UCSD-AML1 (cell line): ENCODE measurements around the gene STARD5.
"Not testable (repeated sequence)": the region's sequence is repeated elsewhere in the genome, so short reads cannot be mapped to it uniquely, and the experiment has no call there.

Source experiments
- DNase-seq: peaks from one replicate; lab custom pipeline; 2025; ENCODE audit not compliant: unreplicated experiment; lab: John Stamatoyannopoulos, UW

Gene STARD5

DNA sequence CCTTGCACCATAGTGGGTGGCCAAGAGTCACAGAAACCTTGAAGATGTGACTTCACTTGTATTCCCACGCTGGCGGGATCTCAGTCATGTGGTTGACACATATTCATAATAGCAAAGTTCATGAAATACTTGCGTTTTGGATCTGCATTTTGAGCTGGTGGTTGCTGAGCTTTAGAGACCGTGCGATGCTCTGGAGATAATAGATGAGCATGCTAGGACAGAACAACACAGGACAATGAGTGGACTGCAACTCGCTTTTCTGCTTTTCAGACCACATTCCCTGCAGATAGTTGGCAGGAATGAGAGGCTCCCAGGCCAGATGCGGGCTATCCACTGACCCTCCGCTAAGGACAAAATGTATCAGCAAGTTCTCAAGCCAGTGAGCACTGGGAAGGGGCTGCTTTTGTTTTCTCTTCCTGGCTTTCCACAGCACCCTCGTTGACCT is 13.8 kb upstream of the STARD5 start:
- no peak for DNase-seq

- DNase-seq = no peak
Measured at GRCh38 chr15:81337241-81337640, 13.3 kb upstream of the STARD5 start.

GRCh38 chr15:81336568-81336967 is 12.6 kb upstream of the STARD5 start:
- DNase-seq = no peak

- DNase-seq = no peak
Measured at GRCh38 chr15:81335631-81336030, 11.7 kb upstream of the STARD5 start.

- DNase-seq = no peak
Measured at GRCh38 chr15:81334768-81335435, 11.0 kb upstream of the STARD5 start.

DNA sequence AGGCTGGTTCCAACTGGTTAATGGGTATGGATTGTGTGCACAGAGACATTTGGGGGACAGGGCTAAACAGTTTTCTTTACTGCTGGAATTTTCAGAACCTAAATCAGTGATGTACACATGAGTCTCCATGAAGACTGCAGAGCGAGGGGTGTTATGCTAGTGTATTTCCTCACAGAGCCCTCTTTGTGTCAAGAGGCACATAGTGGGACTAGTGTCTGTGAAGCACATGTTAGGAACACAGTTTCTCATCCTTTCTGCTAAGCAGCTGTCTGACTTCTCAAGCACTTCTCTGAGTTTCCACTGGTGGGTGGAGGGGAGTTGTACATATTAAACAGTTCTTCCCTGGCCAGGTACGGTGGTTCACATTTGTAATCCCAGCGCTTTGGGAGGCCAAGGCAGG is 9.4 kb upstream of the STARD5 start:
- no peak for DNase-seq

- no peak for DNase-seq
Measured at GRCh38 chr15:81332326-81332725, 8.4 kb upstream of the STARD5 start.

DNA sequence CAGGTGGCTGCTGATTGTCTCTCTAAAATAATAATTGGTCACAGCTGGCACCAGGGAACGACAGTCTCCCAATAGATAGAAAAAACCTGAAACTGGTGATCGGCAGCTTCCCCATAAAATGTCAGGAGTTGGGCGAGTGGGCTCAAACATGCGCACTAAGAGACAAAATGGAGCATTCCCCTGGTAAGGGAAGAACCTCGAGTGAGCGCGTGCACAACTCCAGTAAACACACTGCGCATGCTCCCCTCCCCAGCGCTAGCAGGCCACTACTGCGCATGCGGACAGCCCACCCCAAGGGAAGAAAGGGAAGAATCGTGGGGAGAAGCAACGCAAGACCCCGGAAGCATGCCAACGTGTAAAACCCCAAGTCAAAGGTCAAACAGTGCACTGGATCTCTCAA is 7.7 kb upstream of the STARD5 start:
- DNase-seq = no peak

- not testable (repeated sequence) for DNase-seq
Measured at GRCh38 chr15:81331141-81331540, 7.2 kb upstream of the STARD5 start.

DNA sequence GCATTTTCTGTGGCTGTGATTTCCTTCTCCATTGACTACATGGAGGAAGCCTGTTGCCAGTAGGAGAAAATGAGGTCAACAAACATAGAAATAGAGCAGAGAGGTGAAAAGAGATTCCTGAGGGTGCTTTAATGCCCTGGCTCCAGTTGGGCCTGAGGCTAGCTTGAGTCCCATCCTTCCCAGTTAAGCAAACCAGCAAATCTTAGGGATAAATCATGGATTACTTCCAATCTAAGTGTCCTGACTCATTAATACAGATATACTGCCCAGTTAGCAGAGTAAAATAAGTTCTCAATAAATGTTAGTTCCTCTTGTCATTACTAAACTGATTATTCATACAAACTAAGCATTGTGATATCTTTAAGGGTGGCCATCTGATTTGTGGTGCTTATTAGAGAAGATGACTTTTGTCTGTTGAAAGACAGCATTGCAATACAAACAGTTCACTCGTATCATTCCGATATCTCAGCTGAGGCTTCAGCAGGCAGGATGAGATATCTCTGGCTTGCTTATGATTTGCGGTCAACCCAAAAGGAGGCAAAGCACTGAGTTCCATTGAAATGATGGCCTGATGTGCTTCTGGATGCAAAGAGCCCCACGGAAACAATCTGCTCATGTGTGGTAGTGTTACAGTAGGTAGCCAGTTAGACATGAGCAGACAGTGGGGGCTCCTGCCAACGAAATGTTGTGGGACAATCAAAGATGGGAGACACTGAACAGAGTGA is 6.6 kb upstream of the STARD5 start:
- no peak for DNase-seq

- no peak for DNase-seq
Measured at GRCh38 chr15:81329446-81329845, 5.5 kb upstream of the STARD5 start.

DNA sequence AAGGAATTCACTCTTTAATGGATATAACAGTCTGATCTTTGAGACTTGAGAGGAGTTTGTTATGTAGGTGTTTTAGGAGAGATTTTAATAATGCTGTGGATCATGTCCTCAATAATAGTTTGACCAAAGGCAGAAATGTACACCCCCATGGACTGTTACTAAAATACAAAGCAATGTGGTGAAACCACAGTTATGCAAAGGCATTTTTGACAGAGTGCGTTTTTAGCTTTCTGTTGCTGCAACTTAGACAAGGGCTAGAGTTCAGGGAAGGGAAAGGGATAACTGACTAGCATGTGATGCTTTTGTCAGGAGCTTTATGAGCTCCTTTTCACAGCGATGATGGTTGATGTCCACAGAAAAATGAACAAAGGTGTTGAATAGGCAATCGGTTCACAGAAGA is 3.6 kb upstream of the STARD5 start:
- DNase-seq = no peak

GRCh38 chr15:81326466-81327212 is 2.7 kb upstream of the STARD5 start:
- no peak for DNase-seq

- no peak for DNase-seq
Measured at GRCh38 chr15:81323559-81323943, 390 bp downstream of the STARD5 start.

- DNase-seq = no peak
Measured at GRCh38 chr15:81322676-81323253, 1.2 kb downstream of the STARD5 start.

GRCh38 chr15:81321667-81322066 is 2.3 kb downstream of the STARD5 start:
- DNase-seq = no peak

DNA sequence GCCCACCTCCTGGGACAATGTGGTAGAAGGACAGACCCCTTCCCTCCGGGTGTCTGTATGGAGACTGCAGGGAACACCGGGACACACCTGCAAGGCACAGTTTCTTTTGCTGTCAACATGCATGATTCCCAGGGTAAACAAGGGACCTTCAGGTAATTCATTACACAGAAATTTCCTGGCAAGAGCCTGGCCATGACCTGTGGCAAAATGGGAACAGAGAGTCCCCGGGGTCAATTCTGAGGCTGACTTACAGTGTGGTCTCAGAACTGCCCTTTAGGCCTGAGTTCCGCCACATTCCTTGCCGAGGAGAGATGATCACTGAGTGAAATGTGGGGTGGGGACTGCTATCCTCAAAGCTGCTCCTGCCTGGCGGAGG is 6.3 kb downstream of the STARD5 start:
- no peak for DNase-seq

DNA sequence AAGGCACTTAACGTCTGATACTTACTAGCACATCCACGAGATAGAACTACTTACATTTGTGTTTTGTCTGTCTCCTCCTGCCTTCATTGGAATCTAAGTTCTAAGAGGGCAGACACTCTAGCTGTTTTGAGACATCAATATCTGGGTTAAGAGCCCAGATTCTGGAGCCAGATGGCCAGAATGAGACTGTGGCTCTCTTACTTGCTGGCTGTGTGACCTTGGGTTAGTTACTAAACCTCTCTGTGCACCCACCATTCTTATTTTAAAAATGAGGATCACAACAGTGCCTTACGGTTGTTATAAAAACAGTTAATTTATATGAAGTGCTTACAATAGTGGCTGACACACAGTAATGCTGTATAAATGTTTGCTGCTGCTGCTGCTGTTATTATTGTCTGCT is 7.7 kb downstream of the STARD5 start:
- no peak for DNase-seq

GRCh38 chr15:81315452-81316175 is 8.3 kb downstream of the STARD5 start:
- no peak for DNase-seq

DNA sequence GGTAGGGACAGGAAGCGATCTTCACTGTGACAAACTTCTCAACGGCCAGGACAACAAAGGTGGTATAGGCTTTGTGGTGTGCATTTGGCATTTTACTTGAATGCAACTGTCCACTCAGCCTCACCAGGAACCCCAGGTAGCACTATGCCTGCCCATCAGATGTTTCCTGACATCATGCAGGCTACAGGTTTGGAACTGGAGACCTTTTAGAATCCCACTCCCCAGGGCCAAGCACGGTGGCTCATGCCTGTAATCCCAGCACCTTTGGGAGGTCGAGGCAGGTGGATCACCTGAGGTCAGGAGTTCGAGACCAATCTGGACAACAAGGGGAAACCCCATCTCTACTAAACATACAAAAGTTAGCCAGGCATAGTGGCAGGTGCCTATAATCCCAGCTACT is 9.6 kb downstream of the STARD5 start:
- no peak for DNase-seq

- no peak for DNase-seq
Measured at GRCh38 chr15:81313686-81314085, 10.3 kb downstream of the STARD5 start.
